Ishikawa (cell line): Measurements from ENCODE around the gene LCP2.

Experiments used
- CREB1 ChIP-seq: IDR thresholded peaks from 2 replicates; pipeline ENCODE4 v1.6.1; 2012; ENCODE audit warnings: low read depth
- RAD21 ChIP-seq: IDR thresholded peaks from 2 replicates; pipeline ENCODE4 v1.6.1; 2012; ENCODE audit warnings: low read depth
- REST ChIP-seq: IDR thresholded peaks from 2 replicates; pipeline ENCODE4 v1.6.1; 2012; ENCODE audit warnings: low read depth, mild to moderate bottlenecking
- YY1 ChIP-seq: IDR thresholded peaks from 2 replicates; pipeline ENCODE4 v1.6.1; 2012; ENCODE audit warnings: low read depth

GRCh38 chr5:170221327-170221741 lies 76.2 kb downstream of the LCP2 start:
- TF ChIP-seq RAD21 (no peak), CREB1 (no peak), YY1 (no peak), REST (no peak)
